Measurements from ENCODE around the gene SLC31A1. TPM values are rescaled to one million over a fixed set of nuclear protein-coding genes. Genes with fewer than 3 reads are reported as not detected.

The SLC31A1 gene
- total and polyA plus RNA-seq, 2 of the 8 experiments (the other 6 are each of a cell fraction or from before 2014, with no cell fraction given), result 23.9 to 40.8 TPM

DNA sequence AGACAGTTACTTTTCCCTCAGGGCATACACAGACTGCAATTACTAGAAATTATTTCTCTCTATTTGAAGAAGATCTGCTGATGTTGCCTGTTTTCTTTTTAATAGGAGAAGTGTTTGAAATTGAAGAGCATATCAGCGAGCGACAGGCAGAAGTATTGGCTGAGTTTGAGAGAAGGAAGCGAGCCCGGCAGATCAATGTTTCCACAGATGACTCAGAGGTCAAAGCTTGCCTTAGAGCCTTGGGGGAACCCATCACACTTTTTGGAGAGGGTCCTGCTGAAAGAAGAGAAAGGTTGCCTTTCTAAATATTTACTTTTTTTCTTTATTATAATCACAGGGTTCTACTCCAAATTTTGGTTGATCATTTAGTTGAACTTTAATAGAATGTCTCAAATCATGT, 57.5 kb downstream of the SLC31A1 start:
- CTCF ChIA-PET (ENCODE audit: partially characterized antibody), result no interaction called here
- H3K36me3 ChIP-seq (ENCODE audit: control insufficient read depth in 2 of 4, insufficient read depth in 4 of 4, low read length in 3 of 4), result peaks cover 24 to 64% (median 55%) of the 10 kb centered on the region in 4 experiments
- H2BK20ac ChIP-seq (ENCODE audit: low read length), result no peak overlapping the region
- H2BK12ac ChIP-seq (ENCODE audit: low read depth, low read length), result no peak overlapping the region
- peaks cover 0 to 4% (median 0%) of the 10 kb centered on the region in 4 experiments; a peak in 1 of 7 replicates for H3K4me1 ChIP-seq (replicated peaks in 1 of 4; ENCODE audit: control insufficient read depth in 3 of 4, insufficient read depth in 4 of 4, low read length in 3 of 4)
- no peak overlapping the region for H3K18ac ChIP-seq (ENCODE audit: extremely low read depth, low read length)
- no peak overlapping the region for H3K4ac ChIP-seq (replicated peaks; ENCODE audit: insufficient read length, low read depth, low read length)
- H4K5ac ChIP-seq (ENCODE audit: insufficient read length, low read depth, low read length), result no peak overlapping the region
- no peak overlapping the region for H3K23ac ChIP-seq (ENCODE audit: insufficient read length)
- H3K9me3 ChIP-seq (ENCODE audit: insufficient read depth in 2 of 2, low read depth in 1 of 2, low read length in 1 of 2), result no peaks in the 10 kb centered on the region
- no peaks in the 10 kb centered on the region for H3K27me3 ChIP-seq (replicated peaks in 1 of 4; ENCODE audit: control insufficient read depth in 3 of 4, extremely low read depth in 1 of 4, insufficient read depth in 3 of 4, low read length in 3 of 4)
- TF ChIP-seq KDM1A (IDR thresholded peaks at IDR 0.05; ENCODE audit: borderline replicate concordance, low read length), result no peak
- TF ChIP-seq GABPA (IDR thresholded peaks at IDR 0.05; ENCODE audit: borderline replicate concordance, insufficient read depth, low read length), result no peak
- no peak for TF ChIP-seq SIRT6 (IDR thresholded peaks at IDR 0.05; ENCODE audit: low read length)
- TF ChIP-seq RNF2 (IDR thresholded peaks at IDR 0.05; ENCODE audit: borderline replicate concordance, low read depth, low read length, missing control alignments, poor library complexity, severe bottlenecking), result no peak
- TF ChIP-seq TBP (IDR thresholded peaks at IDR 0.05; ENCODE audit: low read depth, low read length), result no peak
- no peak for TF ChIP-seq POLR2A (IDR thresholded peaks at IDR 0.05; ENCODE audit: control extremely low read depth in 1 of 2, low read depth in 2 of 2, low read length in 2 of 2)
- no peak for TF ChIP-seq POLR2AphosphoS5 (IDR thresholded peaks at IDR 0.05; ENCODE audit: low read depth, low read length)
- TF ChIP-seq PHF8 (conservative IDR thresholded peaks at IDR 0.05; ENCODE audit: low read depth, low read length), result no peak
- no peak for TF ChIP-seq RBBP5 (IDR thresholded peaks at IDR 0.05; ENCODE audit: borderline replicate concordance, low read depth, low read length)
- no peak for TF ChIP-seq MAFK (IDR thresholded peaks at IDR 0.05; ENCODE audit: low read depth, low read length)
- H3K14ac ChIP-seq (ENCODE audit: insufficient read length), result no peak overlapping the region
- peaks cover 0 to 18% of the 10 kb centered on the region in 2 experiments; a peak in 3 of 4 replicates for H3K79me2 ChIP-seq (ENCODE audit: control insufficient read depth in 1 of 2, insufficient read depth in 2 of 2, low read length in 2 of 2)
- peaks cover 6% of the 10 kb centered on the region for H3K23me2 ChIP-seq (ENCODE audit: low read depth, low read length)
- H2BK120ac ChIP-seq (replicated peaks; ENCODE audit: low read depth, low read length), result no peak overlapping the region
- H3K27ac ChIP-seq (ENCODE audit: low read depth, low read length), result no peak overlapping the region
- no peak overlapping the region for H2BK15ac ChIP-seq (ENCODE audit: low read length)
- no peak overlapping the region for H4K91ac ChIP-seq (replicated peaks; ENCODE audit: insufficient read length, low read length)
- H4K8ac ChIP-seq (ENCODE audit: extremely low read depth, insufficient read depth, low read length), result no peak overlapping the region
- H2BK5ac ChIP-seq (ENCODE audit: low read depth, low read length), result no peak overlapping the region
- DNase-seq (ENCODE audit: low read depth in 1 of 2, low spot score in 2 of 2), result no peak
- 90% methylated on average over 4 of the region's 4 CpGs; no CpG with 5 or more reads in 1 of the 2 experiments for WGBS, 2 experiments (ENCODE audit: extremely low coverage in 1 of 2, insufficient coverage in 1 of 2, insufficient read length in 1 of 2, insufficient replicate concordance in 2 of 2, low coverage in 1 of 2, low lambda C conversion rate in 2 of 2, missing lambda C conversion rate in 1 of 2)
- no peak overlapping the region for H3K4me2 ChIP-seq (ENCODE audit: insufficient read depth in 1 of 2, low read depth in 2 of 2, low read length in 2 of 2)
- POLR2A ChIA-PET (ENCODE audit: partially characterized antibody), result interaction anchor here (1.6 kb wide), 1 partner anchor 58 kb away, joined by 4 read pairs; no protein-coding TSS in a partner anchor
- peaks cover 0 to 2% of the 10 kb centered on the region in 2 experiments for H4K20me1 ChIP-seq (replicated peaks in 1 of 2; ENCODE audit: control insufficient read depth in 1 of 2, insufficient read depth in 2 of 2, low read length in 2 of 2)
- H2AFZ ChIP-seq (ENCODE audit: low read length), result no peak overlapping the region
- H3K56ac ChIP-seq (replicated peaks; ENCODE audit: insufficient read length, low read depth, low read length), result no peak overlapping the region
- no peaks in the 10 kb centered on the region; the same call in 1 of the 2 replicates for H3K79me1 ChIP-seq (ENCODE audit: low read depth, low read length)
- no peak overlapping the region for H2AK5ac ChIP-seq (ENCODE audit: low read depth, low read length)
- FAIRE-seq, result no peak
- H3K9ac ChIP-seq (replicated peaks in 1 of 4; ENCODE audit: extremely low read depth in 1 of 4, low read depth in 3 of 4, low read length in 3 of 4), result no peak overlapping the region
- H3K4me3 ChIP-seq (ENCODE audit: extremely low read depth in 1 of 4, insufficient read depth in 2 of 4, low read depth in 3 of 4, low read length in 4 of 4), result no peak overlapping the region
